HepG2 (cell line): ENCODE data around the gene MICOS13. TPM values are rescaled to one million over a fixed set of nuclear protein-coding genes. Genes with fewer than 3 reads are reported as not detected.

Source experiments
- ELF3 ChIP-seq: IDR thresholded peaks from 2 replicates; pipeline ENCODE4 v1.6.1; 2016; ENCODE audit warnings: missing genetic modification reagents, missing compliant biosample characterization
- HOXA3 ChIP-seq: sonication (generic); formaldehyde crosslinking; IDR thresholded peaks from 2 replicates; pipeline ENCODE4 v1.5.0; 2020; ENCODE audit warnings: missing genetic modification reagents
- KDM4B ChIP-seq: sonication (generic); formaldehyde crosslinking; IDR thresholded peaks from 2 replicates; pipeline ENCODE4 v1.4.0; 2020; ENCODE audit warnings: missing genetic modification reagents
- MYC ChIP-seq: sonication (generic); formaldehyde crosslinking; IDR thresholded peaks from 2 replicates; pipeline ENCODE4 v1.9.0; 2021; ENCODE audit warnings: missing genetic modification reagents, borderline replicate concordance
- RERE ChIP-seq: IDR thresholded peaks from 2 replicates; pipeline ENCODE4 v1.6.1; 2016; ENCODE audit warnings: low read depth, missing genetic modification reagents, missing compliant biosample characterization
- TEAD3 ChIP-seq: optimal IDR thresholded peaks from 2 replicates; pipeline ENCODE3; 2016; ENCODE audit warnings: borderline replicate concordance
- ZBTB20 ChIP-seq: sonication (generic); formaldehyde crosslinking; IDR thresholded peaks from 2 replicates; pipeline ENCODE4 v1.8.1; 2023; ENCODE audit warnings: missing genetic modification reagents, low read depth, mild to moderate bottlenecking, borderline replicate concordance
- ZC3H4 ChIP-seq: sonication (generic); formaldehyde crosslinking; IDR thresholded peaks from 2 replicates; pipeline ENCODE4 v1.4.0; 2020; ENCODE audit warnings: missing genetic modification reagents, borderline replicate concordance
- ZFX ChIP-seq: sonication (generic); formaldehyde crosslinking; IDR thresholded peaks from 2 replicates; pipeline ENCODE4 v1.4.0; 2020; ENCODE audit warnings: mild to moderate bottlenecking, low read depth, missing genetic modification reagents, moderate library complexity
- ZNF160 ChIP-seq: sonication (generic); formaldehyde crosslinking; IDR thresholded peaks from 2 replicates; pipeline ENCODE4 v1.8.0; 2022; ENCODE audit warnings: mild to moderate bottlenecking, inconsistent platforms, missing genetic modification reagents
- ZNF276 ChIP-seq: sonication (generic); formaldehyde crosslinking; IDR thresholded peaks from 2 replicates; pipeline ENCODE4 v1.4.0; 2020; ENCODE audit warnings: mild to moderate bottlenecking, low read depth, missing genetic modification reagents
- ZNF569 ChIP-seq: sonication (generic); formaldehyde crosslinking; IDR thresholded peaks from 2 replicates; pipeline ENCODE4 v1.5.0; 2020; ENCODE audit warnings: mild to moderate bottlenecking, missing genetic modification reagents, moderate library complexity, borderline replicate concordance
- ZNF747 ChIP-seq: sonication (generic); formaldehyde crosslinking; IDR thresholded peaks from 2 replicates; pipeline ENCODE4 v1.8.1; 2023; ENCODE audit warnings: missing genetic modification reagents, mild to moderate bottlenecking, borderline replicate concordance
- polyA plus RNA-seq, 8 experiments: library from polyadenylated mRNA; depleted of rRNA in 3 of 8; stranded (reverse) in 7 of 8; unstranded in 1 of 8; fragments of >200 nt; fragmentation: Illumina TruSeq in 4 of 8; extraction: Trizol in 4 of 8; gene quantifications; 2 replicates each; pipeline versions ENCODE4 v1.2.1 to v1.2.3, GENCODE V29; 2011 to 2016; ENCODE audit warnings: low read depth in 4 of 8, missing spikeins in 1 of 8, mixed read lengths in 1 of 8; ENCODE audit not compliant: insufficient read depth in 1 of 8
- total RNA-seq, 5 experiments: library from RNA; depleted of rRNA; stranded (reverse); fragments of >200 nt; fragmentation: Illumina TruSeq; extraction: Trizol; gene quantifications; 2 replicates each; pipeline ENCODE4 v1.2.3, GENCODE V29; 2016; ENCODE audit warnings: low read depth in 1 of 5
- TF ChIP-seq, protein P1 (sequence below): IDR thresholded peaks from 2 replicates; pipeline ENCODE4 v1.6.1; 2016; ENCODE audit warnings: mild to moderate bottlenecking

The MICOS13 gene
- total and polyA plus RNA-seq, 2 of the 13 experiments (the other 11 are each of a cell fraction or from before 2014, with no cell fraction given): 28.8 to 35.4 TPM

DNA sequence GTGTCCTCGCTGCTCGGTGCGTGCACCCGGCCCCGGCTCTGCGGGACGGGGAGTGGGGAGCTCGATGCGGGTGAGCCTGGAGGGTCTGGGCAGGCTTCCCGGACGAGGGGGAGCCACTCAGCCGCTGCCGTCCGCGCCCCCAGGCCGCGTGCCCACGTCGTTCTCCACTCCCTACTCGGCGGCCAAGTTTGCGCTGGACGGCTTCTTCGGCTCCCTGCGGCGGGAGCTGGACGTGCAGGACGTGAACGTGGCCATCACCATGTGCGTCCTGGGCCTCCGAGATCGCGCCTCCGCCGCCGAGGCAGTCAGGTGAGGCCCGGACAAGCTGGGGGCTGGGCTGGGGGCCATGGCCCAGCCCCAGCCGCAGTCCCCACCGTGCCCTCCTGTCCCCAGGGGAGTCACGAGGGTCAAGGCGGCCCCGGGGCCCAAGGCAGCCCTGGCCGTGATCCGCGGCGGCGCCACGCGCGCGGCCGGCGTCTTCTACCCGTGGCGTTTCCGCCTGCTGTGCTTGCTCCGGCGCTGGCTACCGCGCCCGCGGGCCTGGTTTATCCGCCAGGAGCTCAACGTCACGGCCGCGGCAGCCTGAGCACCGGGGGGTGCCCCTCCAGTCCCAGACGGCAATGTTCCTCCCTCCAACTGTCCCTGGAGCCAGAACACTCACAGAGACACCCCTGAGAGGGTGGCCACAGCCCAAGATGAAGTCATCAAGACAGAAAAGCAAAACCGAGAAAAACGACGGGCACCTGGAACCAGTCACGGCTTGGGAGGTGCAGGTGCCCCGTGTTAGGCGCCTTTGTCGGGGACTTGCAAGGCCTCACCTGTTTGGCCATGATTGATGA, 7.3 kb upstream of the MICOS13 start (continued):
- TF ChIP-seq, protein P1, sequence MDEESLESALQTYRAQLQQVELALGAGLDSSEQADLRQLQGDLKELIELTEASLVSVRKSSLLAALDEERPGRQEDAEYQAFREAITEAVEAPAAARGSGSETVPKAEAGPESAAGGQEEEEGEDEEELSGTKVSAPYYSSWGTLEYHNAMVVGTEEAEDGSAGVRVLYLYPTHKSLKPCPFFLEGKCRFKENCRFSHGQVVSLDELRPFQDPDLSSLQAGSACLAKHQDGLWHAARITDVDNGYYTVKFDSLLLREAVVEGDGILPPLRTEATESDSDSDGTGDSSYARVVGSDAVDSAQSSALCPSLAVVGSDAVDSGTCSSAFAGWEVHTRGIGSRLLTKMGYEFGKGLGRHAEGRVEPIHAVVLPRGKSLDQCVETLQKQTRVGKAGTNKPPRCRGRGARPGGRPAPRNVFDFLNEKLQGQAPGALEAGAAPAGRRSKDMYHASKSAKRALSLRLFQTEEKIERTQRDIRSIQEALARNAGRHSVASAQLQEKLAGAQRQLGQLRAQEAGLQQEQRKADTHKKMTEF (CRISPR knock-in tag): 0 out of 2 replicates have a peak, but pooled peaks have one; percentile 3
- TF ChIP-seq HOXA3 (peak; percentile 37; the same call in 1 of the 2 replicates), ZC3H4 (CRISPR knock-in tag) (no peak), ZNF160 (CRISPR knock-in tag) (no peak), KDM4B (CRISPR knock-in tag) (no peak), ZNF747 (no peak), ZBTB20 (CRISPR knock-in tag) (no peak), MYC (CRISPR knock-in tag) (0 out of 2 replicates have a peak, but pooled peaks have one; percentile 35), TEAD3 (CRISPR knock-in tag) (peak; percentile 20), ZNF276 (CRISPR knock-in tag) (no peak), ZFX (CRISPR knock-in tag) (no peak), ZNF569 (CRISPR knock-in tag) (no peak), ELF3 (CRISPR knock-in tag) (no peak), RERE (CRISPR knock-in tag) (no peak)
